ENCODE measurements around the gene MAP9.
"Not testable (repeated sequence)": the region's sequence is repeated elsewhere in the genome, so short reads cannot be mapped to it uniquely, and the experiment has no call there.

MAP9 gene

DNA sequence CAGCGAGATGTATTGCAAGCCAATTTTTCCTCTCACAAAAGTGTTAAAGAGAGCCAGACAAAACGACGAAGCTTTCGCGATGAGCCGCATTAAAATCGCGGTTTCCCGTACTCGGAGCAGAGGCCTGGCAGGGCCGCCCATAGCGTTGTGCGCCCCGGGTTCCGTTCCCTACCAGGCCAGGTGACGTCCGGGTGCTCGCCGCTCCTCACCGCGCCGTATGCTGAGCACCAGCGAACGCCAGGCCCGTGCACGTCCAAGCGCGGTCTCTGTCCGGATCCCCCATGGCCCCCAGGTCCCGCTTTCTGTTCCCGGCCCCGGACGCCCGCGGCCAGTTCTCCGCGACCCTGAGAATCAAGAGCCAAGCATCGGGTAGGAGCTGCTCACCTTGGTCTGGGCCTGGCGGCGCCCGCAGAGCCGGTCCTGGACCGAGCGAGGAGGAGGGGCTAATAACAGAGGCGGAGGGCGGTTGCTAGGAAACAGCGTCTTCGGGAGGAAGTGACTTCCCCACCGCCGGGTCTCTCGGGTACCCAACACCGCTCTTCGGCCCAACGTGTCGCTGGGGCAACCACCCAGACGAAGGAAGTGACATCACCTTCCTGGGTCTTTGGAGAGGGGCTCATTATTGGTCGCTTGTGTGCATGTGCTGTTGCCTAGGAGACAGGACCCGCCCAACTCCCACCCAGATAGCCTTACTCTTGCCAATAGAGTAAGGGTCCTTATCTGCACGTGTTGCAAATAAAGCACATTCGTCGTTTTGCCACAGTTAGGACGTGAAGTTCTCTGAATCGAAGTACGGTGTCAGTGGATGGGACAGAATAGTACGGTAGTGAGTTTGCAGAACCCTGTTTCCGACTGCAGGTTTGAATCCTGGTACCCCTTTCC is at the start of gene MAP9:
Gene MAP9 (minus strand): TSS at position 579 of the 882 bp plus-strand sequence. CDS start 1,115 bp downstream, outside the sequence.
- H3K9ac ChIP-seq (ENCODE audit: low read length): peak within 1 kb of the TSS; percentile 71
- no peaks in the 10 kb centered on the region for H3K9me3 ChIP-seq (ENCODE audit: insufficient read depth, low read length)
- peaks cover 13% of the 10 kb centered on the region for H3K4me1 ChIP-seq (ENCODE audit: low read length)
- H3K4me2 ChIP-seq (ENCODE audit: low read length): peak within 1 kb of the TSS; percentile 68
- H3K27me3 ChIP-seq (ENCODE audit: low read depth, low read length): no peaks in the 10 kb centered on the region
- H3K79me2 ChIP-seq (ENCODE audit: low read length): peaks cover 15% of the 10 kb centered on the region
- no peaks in the 10 kb centered on the region for H4K20me1 ChIP-seq (ENCODE audit: insufficient read depth, low read length)
- H2AFZ ChIP-seq (ENCODE audit: low read depth, low read length): peak within 1 kb of the TSS; percentile 100
- no peaks in the 10 kb centered on the region for H3K36me3 ChIP-seq (replicated peaks; ENCODE audit: low read depth, low read length)
- no peak for TF ChIP-seq EZH2phosphoT487 (IDR thresholded peaks at IDR 0.05; ENCODE audit: low read depth)
- TF ChIP-seq, protein P1, sequence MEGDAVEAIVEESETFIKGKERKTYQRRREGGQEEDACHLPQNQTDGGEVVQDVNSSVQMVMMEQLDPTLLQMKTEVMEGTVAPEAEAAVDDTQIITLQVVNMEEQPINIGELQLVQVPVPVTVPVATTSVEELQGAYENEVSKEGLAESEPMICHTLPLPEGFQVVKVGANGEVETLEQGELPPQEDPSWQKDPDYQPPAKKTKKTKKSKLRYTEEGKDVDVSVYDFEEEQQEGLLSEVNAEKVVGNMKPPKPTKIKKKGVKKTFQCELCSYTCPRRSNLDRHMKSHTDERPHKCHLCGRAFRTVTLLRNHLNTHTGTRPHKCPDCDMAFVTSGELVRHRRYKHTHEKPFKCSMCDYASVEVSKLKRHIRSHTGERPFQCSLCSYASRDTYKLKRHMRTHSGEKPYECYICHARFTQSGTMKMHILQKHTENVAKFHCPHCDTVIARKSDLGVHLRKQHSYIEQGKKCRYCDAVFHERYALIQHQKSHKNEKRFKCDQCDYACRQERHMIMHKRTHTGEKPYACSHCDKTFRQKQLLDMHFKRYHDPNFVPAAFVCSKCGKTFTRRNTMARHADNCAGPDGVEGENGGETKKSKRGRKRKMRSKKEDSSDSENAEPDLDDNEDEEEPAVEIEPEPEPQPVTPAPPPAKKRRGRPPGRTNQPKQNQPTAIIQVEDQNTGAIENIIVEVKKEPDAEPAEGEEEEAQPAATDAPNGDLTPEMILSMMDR (IDR thresholded peaks at IDR 0.05; ENCODE audit: low read depth, low read length): no peak
- peak within 1 kb of the TSS; percentile 58 for H3K27ac ChIP-seq (ENCODE audit: low read length)
- peak within 1 kb of the TSS; percentile 83 for H3K4me3 ChIP-seq (ENCODE audit: low read length)

GRCh38 chr4:155424778-155425177 is 48.0 kb upstream of the MAP9 start:
- not testable (repeated sequence) for H4K20me1 ChIP-seq (ENCODE audit: insufficient read depth, low read length); H3K4me3 ChIP-seq (ENCODE audit: low read length); H3K27me3 ChIP-seq (ENCODE audit: low read depth, low read length); H3K79me2 ChIP-seq (ENCODE audit: low read length); H3K27ac ChIP-seq (ENCODE audit: low read length); H3K4me2 ChIP-seq (ENCODE audit: low read length); H3K36me3 ChIP-seq (replicated peaks; ENCODE audit: low read depth, low read length); H3K9ac ChIP-seq (ENCODE audit: low read length); H3K4me1 ChIP-seq (ENCODE audit: low read length); H2AFZ ChIP-seq (ENCODE audit: low read depth, low read length)
- 0 out of 2 replicates have a peak, but pooled peaks cover 10% of the 10 kb centered on the region for H3K9me3 ChIP-seq (ENCODE audit: insufficient read depth, low read length)

- no peaks in the 10 kb centered on the region for H3K79me2 ChIP-seq (ENCODE audit: low read length)
- no peaks in the 10 kb centered on the region for H3K4me1 ChIP-seq (ENCODE audit: low read length)
- H3K4me3 ChIP-seq (ENCODE audit: low read length): no peak overlapping the region
- H3K36me3 ChIP-seq (replicated peaks; ENCODE audit: low read depth, low read length): no peaks in the 10 kb centered on the region
- H3K4me2 ChIP-seq (ENCODE audit: low read length): no peak overlapping the region
- no peaks in the 10 kb centered on the region for H3K27me3 ChIP-seq (ENCODE audit: low read depth, low read length)
- H3K9ac ChIP-seq (ENCODE audit: low read length): no peak overlapping the region
- TF ChIP-seq, protein P1 (IDR thresholded peaks at IDR 0.05; ENCODE audit: low read depth, low read length): no peak
- no peak for TF ChIP-seq EZH2phosphoT487 (IDR thresholded peaks at IDR 0.05; ENCODE audit: low read depth)
- H2AFZ ChIP-seq (ENCODE audit: low read depth, low read length): no peak overlapping the region
- H3K27ac ChIP-seq (ENCODE audit: low read length): no peak overlapping the region
- no peaks in the 10 kb centered on the region for H4K20me1 ChIP-seq (ENCODE audit: insufficient read depth, low read length)
- 0 out of 2 replicates have a peak, but pooled peaks cover 10% of the 10 kb centered on the region for H3K9me3 ChIP-seq (ENCODE audit: insufficient read depth, low read length)
Observed at GRCh38 chr4:155423671-155424070, 46.9 kb upstream of the MAP9 start.

DNA sequence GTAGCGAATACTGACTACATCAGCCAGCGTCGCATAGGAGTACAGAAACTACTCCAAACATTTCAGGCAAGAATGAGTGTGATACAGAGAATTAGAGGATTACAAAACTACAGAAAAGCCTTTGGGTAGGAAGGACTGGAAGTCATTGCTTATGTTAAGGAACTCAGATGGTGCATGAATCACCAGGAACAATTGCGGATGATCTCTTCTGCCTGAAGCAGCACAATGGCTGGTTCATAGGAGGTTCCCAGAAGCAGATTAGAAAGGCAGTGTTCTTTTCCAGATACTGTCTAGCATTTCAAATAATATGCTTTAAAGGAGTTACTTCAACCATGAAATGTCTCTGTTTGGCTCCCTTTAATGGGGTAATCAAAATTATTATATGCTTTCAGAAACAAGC is 42.5 kb upstream of the MAP9 start:
- Histone ChIP-seq H3K4me3 (ENCODE audit: low read length) (no peak overlapping the region), H3K27me3 (ENCODE audit: low read depth, low read length) (no peaks in the 10 kb centered on the region), H3K79me2 (ENCODE audit: low read length) (no peaks in the 10 kb centered on the region), H3K27ac (ENCODE audit: low read length) (no peak overlapping the region), H4K20me1 (ENCODE audit: insufficient read depth, low read length) (no peaks in the 10 kb centered on the region), H3K9ac (ENCODE audit: low read length) (no peak overlapping the region), H2AFZ (ENCODE audit: low read depth, low read length) (no peak overlapping the region), H3K4me1 (ENCODE audit: low read length) (no peaks in the 10 kb centered on the region), H3K36me3 (replicated peaks; ENCODE audit: low read depth, low read length) (no peaks in the 10 kb centered on the region), H3K9me3 (ENCODE audit: insufficient read depth, low read length) (no peaks in the 10 kb centered on the region), H3K4me2 (ENCODE audit: low read length) (no peak overlapping the region)
- no peak for TF ChIP-seq EZH2phosphoT487 (IDR thresholded peaks at IDR 0.05; ENCODE audit: low read depth)
- TF ChIP-seq, protein P1 (IDR thresholded peaks at IDR 0.05; ENCODE audit: low read depth, low read length): no peak
